HCT116 (cell line): Measurements from ENCODE around the gene ZSWIM6. TPM values are rescaled to one million over a fixed set of nuclear protein-coding genes. Genes with fewer than 3 reads are reported as not detected.

ENCODE experiments used
- ATAC-seq: fragments of 200-7000 bp; cut with Tn5 transposase; 2 replicates; pipeline ENCODE4 v1.9.1; 2020; ENCODE audit warnings: mild to moderate bottlenecking, moderate library complexity
- BruUV-seq: library from RNA; stranded (reverse); fragments of 400-500 nt; replicated peaks from 2 replicates; lab custom pipeline; 2021; lab: Mats Ljungman, UMichigan
- CTCF ChIA-PET: fragments of 300-600 bp; sonication (Branson Sonifier 250); formaldehyde crosslinking; loops from one replicate; lab custom pipeline; 2021; ENCODE audit warnings: antibody characterized with exemption; lab: Charles Lee
- POLR2A ChIA-PET: fragments of 300-600, 350-600 bp; sonication (Branson Sonifier 250); formaldehyde crosslinking; loops from one replicate; lab custom pipeline; 2021; ENCODE audit warnings: antibody characterized with exemption; lab: Charles Lee
- RAD21 ChIA-PET, 2 experiments: fragments of 300-600 bp; sonication (Branson Sonifier 250); formaldehyde crosslinking; loops; one replicate each; lab custom pipeline; 2023; ENCODE audit warnings: low total read pairs in 2 of 2; ENCODE audit not compliant: uncharacterized antibody in 2 of 2, unreplicated experiment in 2 of 2, low non-redundant PET in 1 of 2; lab: Charles Lee
- DNase-seq: peaks from one replicate; pipeline ENCODE4 v3.0.0-alpha.2; 2010; ENCODE audit warnings: low read depth, low spot score
- H2AFZ ChIP-seq: fragments of 200-600 bp; shearing (Covaris generic), sonication (generic); 2 replicates; pipeline ENCODE4 v1.6.1; 2017; ENCODE audit warnings: low read depth, mixed run types, mixed read lengths, antibody characterized with exemption, low read length; ENCODE audit not compliant: poor library complexity, severe bottlenecking
- H3K27ac ChIP-seq: 2 replicates; pipeline ENCODE4 v1.5.1; 2012; ENCODE audit warnings: low read depth, low read length
- H3K27me3 ChIP-seq: fragments of 200-600 bp; sonication (generic); 2 replicates; pipeline ENCODE4 v1.6.1; 2016; ENCODE audit warnings: mixed run types, low read length, mixed read lengths; ENCODE audit not compliant: insufficient read depth
- H3K36me3 ChIP-seq, 2 experiments: fragments of 200-500 bp in 1 of 2; fragments of 200-600 bp in 1 of 2; sonication (Bioruptor generic) in 1 of 2; sonication (generic) in 1 of 2; 2 replicates each; pipeline versions ENCODE4 v1.5.1 to v1.6.1; 2014 to 2016; ENCODE audit warnings: low read length in 2 of 2, inconsistent platforms in 1 of 2, mixed read lengths in 1 of 2, mixed run types in 1 of 2; ENCODE audit not compliant: insufficient read depth in 2 of 2, control insufficient read depth in 1 of 2
- H3K4me1 ChIP-seq, 2 experiments: fragments of 200-600 bp in 1 of 2; sonication (generic) in 1 of 2; 2 replicates each; pipeline versions ENCODE4 v1.5.1 to v1.6.1; 2012 to 2017; ENCODE audit warnings: low read length in 2 of 2, inconsistent platforms in 1 of 2, mild to moderate bottlenecking in 1 of 2, mixed read lengths in 1 of 2, mixed run types in 1 of 2, moderate library complexity in 1 of 2; ENCODE audit not compliant: insufficient read depth in 2 of 2, control insufficient read depth in 1 of 2
- H3K4me2 ChIP-seq: fragments of 200-600 bp; sonication (generic); 2 replicates; pipeline ENCODE4 v1.6.1; 2017; ENCODE audit warnings: mixed run types, low read length, mixed read lengths
- H3K4me3 ChIP-seq, 2 experiments: fragments of 200-600 bp in 1 of 2; sonication (generic) in 1 of 2; replicated peaks in 1 of 2; 2 replicates each; pipeline ENCODE4 v1.5.1; 2011 to 2016; ENCODE audit warnings: low read length in 2 of 2, control low read depth in 1 of 2, low read depth in 1 of 2, mild to moderate bottlenecking in 1 of 2, mixed read lengths in 1 of 2, mixed run types in 1 of 2
- H3K79me2 ChIP-seq: fragments of 200-600 bp; sonication (generic); 2 replicates; pipeline ENCODE4 v1.6.1; 2017; ENCODE audit warnings: mild to moderate bottlenecking, mixed run types, low read length, moderate library complexity, mixed read lengths; ENCODE audit not compliant: insufficient read depth
- H3K9ac ChIP-seq: fragments of 200-600 bp; sonication (generic); 2 replicates; pipeline ENCODE4 v1.6.1; 2016; ENCODE audit warnings: low read length, mixed read lengths
- H3K9me2 ChIP-seq: fragments of 200-600 bp; sonication (generic), shearing (Covaris generic); 2 replicates; pipeline ENCODE4 v1.6.1; 2017; ENCODE audit warnings: mixed run types, mild to moderate bottlenecking, moderate library complexity; ENCODE audit not compliant: insufficient read depth
- H3K9me3 ChIP-seq, 2 experiments: fragments of 200-500 bp in 1 of 2; fragments of 200-600 bp in 1 of 2; sonication (Bioruptor generic) in 1 of 2; sonication (generic) in 1 of 2; 2 replicates each; pipeline ENCODE4 v1.6.1; 2014 to 2017; ENCODE audit warnings: low read length in 2 of 2, mixed read lengths in 2 of 2, inconsistent platforms in 1 of 2, low read depth in 1 of 2, mild to moderate bottlenecking in 1 of 2, mixed run types in 1 of 2, moderate library complexity in 1 of 2; ENCODE audit not compliant: control insufficient read depth in 1 of 2, insufficient read depth in 1 of 2
- H4K20me1 ChIP-seq: fragments of 200-600 bp; sonication (generic), shearing (Covaris generic); 2 replicates; pipeline ENCODE4 v1.6.1; 2017; ENCODE audit warnings: mixed run types, mild to moderate bottlenecking, moderate library complexity; ENCODE audit not compliant: insufficient read depth
- CEBPB ChIP-seq: IDR thresholded peaks from 2 replicates; pipeline ENCODE4 v1.6.1; 2012; ENCODE audit warnings: low read depth
- EGR1 ChIP-seq: IDR thresholded peaks from 2 replicates; pipeline ENCODE4 v1.6.1; 2012; ENCODE audit warnings: low read depth
- POLR2A ChIP-seq: IDR thresholded peaks from 2 replicates; pipeline ENCODE4 v1.7.0; 2011; ENCODE audit warnings: borderline replicate concordance; ENCODE audit not compliant: insufficient read depth, insufficient read length; ENCODE audit errors: extremely low read depth
- SIN3A ChIP-seq: IDR thresholded peaks from 2 replicates; pipeline ENCODE4 v1.6.1; 2012; ENCODE audit warnings: low read depth
- SRF ChIP-seq: IDR thresholded peaks from 2 replicates; pipeline ENCODE4 v1.6.1; 2012; ENCODE audit warnings: low read depth
- TCF7L2 ChIP-seq: IDR thresholded peaks from 2 replicates; pipeline ENCODE4 v1.7.0; 2011; ENCODE audit warnings: borderline replicate concordance, inconsistent platforms; ENCODE audit not compliant: insufficient read depth, insufficient read length; ENCODE audit errors: extremely low read depth
- intact Hi-C: fragments of 100-400 bp; cut with micrococcal nuclease; formaldehyde crosslinking; loops from 2 replicates; pipeline ENCODE4 v1.10.0; 2022
- total RNA-seq: library from RNA; stranded (reverse); gene quantifications from one replicate; pipeline ENCODE4 v1.2.1, GENCODE V29; 2021; ENCODE audit not compliant: unreplicated experiment
- TF ChIP-seq, protein P1 (sequence below): IDR thresholded peaks from 2 replicates; pipeline ENCODE4 v1.6.1; 2012
- TF ChIP-seq, protein P2 (sequence below): IDR thresholded peaks from 2 replicates; pipeline ENCODE4 v1.6.1; 2012; ENCODE audit warnings: low read depth
- TF ChIP-seq, protein P3 (sequence below): IDR thresholded peaks from 2 replicates; pipeline ENCODE4 v1.6.1; 2012

Gene ZSWIM6
- total RNA-seq, 1 experiment from 2014 or later: 7.4 TPM

DNA sequence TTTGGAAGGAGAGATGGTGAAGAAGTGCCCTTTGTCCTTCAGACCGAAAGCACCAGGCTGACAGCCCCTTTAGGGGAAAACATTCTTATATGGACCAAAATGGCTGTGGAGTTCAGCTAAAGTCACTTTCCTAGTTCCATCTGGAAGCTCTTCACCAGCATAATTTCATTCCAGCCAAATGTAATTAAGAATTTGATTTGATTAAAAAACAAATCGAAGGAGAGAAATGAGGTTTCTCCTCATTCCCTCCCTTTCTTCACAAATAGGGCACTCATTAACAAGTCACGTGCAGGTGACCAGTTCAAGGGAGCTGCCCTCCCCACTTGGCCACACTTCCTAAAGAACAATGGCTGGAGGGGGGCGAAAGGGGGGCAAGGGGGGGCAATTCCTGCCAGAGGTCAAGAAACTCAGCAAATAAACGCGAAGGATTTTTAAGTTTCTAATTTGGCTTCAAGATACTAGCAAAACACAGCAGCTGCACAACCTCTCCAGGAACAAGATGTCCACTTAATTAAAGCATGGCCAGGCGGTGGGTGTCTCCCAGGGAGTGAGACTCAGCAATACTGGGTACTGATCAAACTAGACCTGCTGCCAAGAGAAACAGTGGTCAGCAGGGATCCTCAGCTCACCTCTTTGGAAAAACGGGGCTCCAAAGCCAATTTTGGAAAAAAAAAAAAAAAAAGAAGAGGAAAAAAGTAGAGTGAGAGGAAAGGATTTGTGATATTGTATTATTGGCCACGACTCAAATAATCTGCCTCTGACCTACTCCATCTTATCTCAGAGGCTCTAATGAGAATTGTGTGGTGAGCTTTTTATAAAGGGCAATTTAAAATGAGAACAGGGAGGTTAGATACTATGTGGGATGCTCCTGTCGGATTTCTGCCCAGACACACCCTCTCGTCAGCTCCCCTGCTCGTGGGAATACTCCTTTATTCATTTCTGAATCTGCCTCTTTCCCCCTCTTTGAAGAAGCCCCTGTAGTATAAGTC, 254.3 kb downstream of the ZSWIM6 start:
- ATAC-seq: no peak
- ChIA-PET POLR2A (no interaction called here), RAD21 (no interaction called here), CTCF (no interaction called here)
- Histone ChIP-seq H3K27me3 (no peaks in the 10 kb centered on the region), H3K79me2 (no peaks in the 10 kb centered on the region), H3K9ac (no peak overlapping the region), H3K36me3 (no peaks in the 10 kb centered on the region), H3K4me3 (no peak overlapping the region), H3K9me3 (no peaks in the 10 kb centered on the region), H3K9me2 (0 out of 2 replicates have a peak, but pooled peaks cover 2% of the 10 kb centered on the region), H4K20me1 (no peaks in the 10 kb centered on the region), H3K4me2 (no peak overlapping the region), H2AFZ (no peak overlapping the region), H3K27ac (no peak overlapping the region), H3K4me1 (no peaks in the 10 kb centered on the region)
- BruUV-seq: no TSS peak
- no peak for DNase-seq
- no peak for TF ChIP-seq SRF
- TF ChIP-seq POLR2A: no peak
- TF ChIP-seq, protein P1, sequence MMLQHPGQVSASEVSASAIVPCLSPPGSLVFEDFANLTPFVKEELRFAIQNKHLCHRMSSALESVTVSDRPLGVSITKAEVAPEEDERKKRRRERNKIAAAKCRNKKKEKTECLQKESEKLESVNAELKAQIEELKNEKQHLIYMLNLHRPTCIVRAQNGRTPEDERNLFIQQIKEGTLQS: no peak
- no peak for TF ChIP-seq EGR1
- TF ChIP-seq, protein P2, sequence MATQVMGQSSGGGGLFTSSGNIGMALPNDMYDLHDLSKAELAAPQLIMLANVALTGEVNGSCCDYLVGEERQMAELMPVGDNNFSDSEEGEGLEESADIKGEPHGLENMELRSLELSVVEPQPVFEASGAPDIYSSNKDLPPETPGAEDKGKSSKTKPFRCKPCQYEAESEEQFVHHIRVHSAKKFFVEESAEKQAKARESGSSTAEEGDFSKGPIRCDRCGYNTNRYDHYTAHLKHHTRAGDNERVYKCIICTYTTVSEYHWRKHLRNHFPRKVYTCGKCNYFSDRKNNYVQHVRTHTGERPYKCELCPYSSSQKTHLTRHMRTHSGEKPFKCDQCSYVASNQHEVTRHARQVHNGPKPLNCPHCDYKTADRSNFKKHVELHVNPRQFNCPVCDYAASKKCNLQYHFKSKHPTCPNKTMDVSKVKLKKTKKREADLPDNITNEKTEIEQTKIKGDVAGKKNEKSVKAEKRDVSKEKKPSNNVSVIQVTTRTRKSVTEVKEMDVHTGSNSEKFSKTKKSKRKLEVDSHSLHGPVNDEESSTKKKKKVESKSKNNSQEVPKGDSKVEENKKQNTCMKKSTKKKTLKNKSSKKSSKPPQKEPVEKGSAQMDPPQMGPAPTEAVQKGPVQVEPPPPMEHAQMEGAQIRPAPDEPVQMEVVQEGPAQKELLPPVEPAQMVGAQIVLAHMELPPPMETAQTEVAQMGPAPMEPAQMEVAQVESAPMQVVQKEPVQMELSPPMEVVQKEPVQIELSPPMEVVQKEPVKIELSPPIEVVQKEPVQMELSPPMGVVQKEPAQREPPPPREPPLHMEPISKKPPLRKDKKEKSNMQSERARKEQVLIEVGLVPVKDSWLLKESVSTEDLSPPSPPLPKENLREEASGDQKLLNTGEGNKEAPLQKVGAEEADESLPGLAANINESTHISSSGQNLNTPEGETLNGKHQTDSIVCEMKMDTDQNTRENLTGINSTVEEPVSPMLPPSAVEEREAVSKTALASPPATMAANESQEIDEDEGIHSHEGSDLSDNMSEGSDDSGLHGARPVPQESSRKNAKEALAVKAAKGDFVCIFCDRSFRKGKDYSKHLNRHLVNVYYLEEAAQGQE: no peak
- no peak for TF ChIP-seq TCF7L2
- TF ChIP-seq SIN3A: no peak
- TF ChIP-seq, protein P3, sequence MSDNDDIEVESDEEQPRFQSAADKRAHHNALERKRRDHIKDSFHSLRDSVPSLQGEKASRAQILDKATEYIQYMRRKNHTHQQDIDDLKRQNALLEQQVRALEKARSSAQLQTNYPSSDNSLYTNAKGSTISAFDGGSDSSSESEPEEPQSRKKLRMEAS: no peak
- no peak for TF ChIP-seq CEBPB
- intact Hi-C loops: no loop called here
